Cardiac muscle cell (in vitro differentiated cells and primary cell): ENCODE measurements around the gene INTS15. TPM values are rescaled to one million over a fixed set of nuclear protein-coding genes. Genes with fewer than 3 reads are reported as not detected.
"Not testable (repeated sequence)": the region's sequence is repeated elsewhere in the genome, so short reads cannot be mapped to it uniquely, and the experiment has no call there.

Source experiments
- DNase-seq, 2 donors: peaks; one replicate each; pipeline versions ENCODE4 v3.0.0 to v3.0.0-alpha.2; 2010 to 2017; ENCODE audit warnings: low read depth in 1 of 2, low spot score in 1 of 2
- H3K27ac ChIP-seq: fragments of 200-600 bp; sonication (generic); 2 replicates; pipeline ENCODE4 v1.5.1; 2016
- H3K27me3 ChIP-seq: fragments of 200-600 bp; sonication (generic); 2 replicates; pipeline ENCODE4 v1.6.0; 2016; ENCODE audit warnings: control low read depth
- H3K36me3 ChIP-seq: fragments of 200-600 bp; sonication (generic); 2 replicates; pipeline ENCODE4 v1.5.1; 2016; ENCODE audit warnings: control low read depth
- H3K4me1 ChIP-seq: fragments of 200-600 bp; sonication (generic); 2 replicates; pipeline ENCODE4 v1.8.1; 2017; ENCODE audit warnings: low read depth, mild to moderate bottlenecking, mixed run types
- H3K4me3 ChIP-seq: fragments of 200-600 bp; sonication (generic); 2 replicates; pipeline ENCODE4 v1.5.1; 2016; ENCODE audit warnings: mild to moderate bottlenecking
- H3K9me3 ChIP-seq: fragments of 200-600 bp; sonication (generic); 2 replicates; pipeline ENCODE4 v1.5.1; 2017; ENCODE audit warnings: low read depth, mild to moderate bottlenecking, control low read depth
- CTCF ChIP-seq: IDR thresholded peaks from 2 replicates; pipeline ENCODE4 v1.5.1; 2012; ENCODE audit warnings: low read depth, mild to moderate bottlenecking, low read length
- polyA plus RNA-seq: library from polyadenylated mRNA; unstranded; fragments of >200 nt; fragmentation: Nextera tagmentation; extraction: Ambion mirVana; gene quantifications from 2 replicates; pipeline ENCODE4 v1.2.1, GENCODE V29; 2016
- total RNA-seq: library from RNA; depleted of rRNA; stranded (reverse); fragments of >200 nt; gene quantifications from 2 replicates; pipeline ENCODE4 v1.2.3, GENCODE V29; 2016

The INTS15 gene
- total and polyA plus RNA-seq, 2 experiments from 2014 or later = 25.9 to 37.8 TPM

GRCh38 chr7:6578114-6579084 lies 11.4 kb upstream of the INTS15 start:
- H3K27ac ChIP-seq = peak overlapping the region; percentile 93
- H3K36me3 ChIP-seq = peaks cover 25% of the 10 kb centered on the region
- no peaks in the 10 kb centered on the region for H3K27me3 ChIP-seq
- peak overlapping the region; percentile 50 for H3K4me3 ChIP-seq
- no peaks in the 10 kb centered on the region for H3K4me1 ChIP-seq
- TF ChIP-seq CTCF = no peak
- H3K9me3 ChIP-seq = no peaks in the 10 kb centered on the region
- DNase-seq = peak in 1 of 2 donors; percentile 24

- TF ChIP-seq CTCF = peak; percentile 16
- DNase-seq = no peak
- H3K27me3 ChIP-seq = no peaks in the 10 kb centered on the region
- H3K9me3 ChIP-seq = no peaks in the 10 kb centered on the region
- no peaks in the 10 kb centered on the region for H3K4me1 ChIP-seq
- peaks cover 33% of the 10 kb centered on the region for H3K36me3 ChIP-seq
- H3K4me3 ChIP-seq = no peak overlapping the region
- H3K27ac ChIP-seq = no peak overlapping the region
These were observed 10.4 kb upstream of the INTS15 start for GRCh38 chr7:6579446-6579845.

GRCh38 chr7:6585746-6586432 lies 3.9 kb upstream of the INTS15 start:
- H3K27me3 ChIP-seq, H3K9me3 ChIP-seq, DNase-seq, H3K4me1 ChIP-seq, H3K27ac ChIP-seq, H3K4me3 ChIP-seq: not testable (repeated sequence)
- peaks cover 58% of the 10 kb centered on the region for H3K36me3 ChIP-seq

- H3K27ac ChIP-seq = no peak overlapping the region
- no peak overlapping the region for H3K4me3 ChIP-seq
- H3K9me3 ChIP-seq = no peaks in the 10 kb centered on the region
- H3K4me1 ChIP-seq = peaks cover 4% of the 10 kb centered on the region
- DNase-seq = no peak
- no peaks in the 10 kb centered on the region for H3K27me3 ChIP-seq
- no peak for TF ChIP-seq CTCF
- H3K36me3 ChIP-seq = peaks cover 37% of the 10 kb centered on the region
These were observed 1.3 kb upstream of the INTS15 start for GRCh38 chr7:6588566-6588965.

GRCh38 chr7:6589151-6589828 lies 531 bp upstream of the INTS15 start:
- no peak for TF ChIP-seq CTCF
- Histone ChIP-seq H3K9me3 (no peaks in the 10 kb centered on the region), H3K27me3 (no peaks in the 10 kb centered on the region), H3K4me3 (no peak overlapping the region), H3K36me3 (peaks cover 35% of the 10 kb centered on the region), H3K4me1 (peaks cover 4% of the 10 kb centered on the region), H3K27ac (no peak overlapping the region)
- no peak for DNase-seq
